Panc1 (cell line): ENCODE results near the gene AGBL1. TPM values are rescaled to one million over a fixed set of nuclear protein-coding genes. Genes with fewer than 3 reads are reported as not detected.

Experiments
- ATAC-seq: fragments of 200-7000 bp; cut with Tn5 transposase; 2 replicates; pipeline ENCODE4 v1.9.1; 2020; ENCODE audit warnings: mild to moderate bottlenecking, moderate library complexity
- BruUV-seq: library from RNA; stranded (reverse); fragments of 400-500 nt; replicated peaks from 2 replicates; lab custom pipeline; 2021; lab: Mats Ljungman, UMichigan
- CTCF ChIA-PET: fragments of 300-600 bp; sonication (Branson Sonifier 250); formaldehyde crosslinking; loops from one replicate; lab custom pipeline; 2022; ENCODE audit warnings: antibody characterized with exemption; lab: Charles Lee
- POLR2A ChIA-PET: fragments of 300-600 bp; sonication (Branson Sonifier 250); formaldehyde crosslinking; loops from one replicate; lab custom pipeline; 2022; ENCODE audit warnings: antibody characterized with exemption; lab: Charles Lee
- DNase-seq: peaks from one replicate; pipeline ENCODE4 v3.0.0-alpha.2; 2010; ENCODE audit warnings: low read depth, low spot score
- H3K27ac ChIP-seq: 2 replicates; pipeline ENCODE4 v1.5.1; 2011; ENCODE audit warnings: mild to moderate bottlenecking, low read length, inconsistent platforms
- H3K27me3 ChIP-seq: fragments of 200-500 bp; sonication (Bioruptor generic); 2 replicates; pipeline ENCODE4 v1.6.0; 2014; ENCODE audit warnings: low read length, inconsistent platforms; ENCODE audit not compliant: control insufficient read depth, insufficient read depth
- H3K36me3 ChIP-seq: fragments of 200-500 bp; sonication (Bioruptor generic); 2 replicates; pipeline ENCODE4 v1.5.1; 2014; ENCODE audit warnings: inconsistent platforms, mild to moderate bottlenecking, low read length, moderate library complexity; ENCODE audit not compliant: control insufficient read depth, insufficient read depth
- H3K4me1 ChIP-seq: 2 replicates; pipeline ENCODE4 v1.5.1; 2011; ENCODE audit warnings: inconsistent platforms, mild to moderate bottlenecking, low read length, moderate library complexity; ENCODE audit not compliant: control insufficient read depth, insufficient read depth
- H3K4me3 ChIP-seq, 2 experiments: 2 replicates each; pipeline ENCODE4 v1.5.1; 2011 to 2012; ENCODE audit warnings: low read depth in 2 of 2, low read length in 2 of 2, mild to moderate bottlenecking in 2 of 2, inconsistent platforms in 1 of 2, moderate library complexity in 1 of 2
- H3K9me3 ChIP-seq: fragments of 200-500 bp; sonication (Bioruptor generic); 2 replicates; pipeline ENCODE4 v1.5.1; 2014; ENCODE audit warnings: low read depth, mild to moderate bottlenecking, inconsistent platforms, low read length, moderate library complexity; ENCODE audit not compliant: control insufficient read depth, insufficient read depth
- POLR2AphosphoS5 ChIP-seq: IDR thresholded peaks from 2 replicates; pipeline ENCODE4 v1.6.1; 2012; ENCODE audit warnings: mild to moderate bottlenecking, low read depth, low read length, moderate library complexity
- SIN3A ChIP-seq: IDR thresholded peaks from 2 replicates; pipeline ENCODE4 v1.6.1; 2012; ENCODE audit warnings: low read depth, mild to moderate bottlenecking, low read length, moderate library complexity, borderline replicate concordance; ENCODE audit not compliant: insufficient read depth
- TCF7L2 ChIP-seq: IDR thresholded peaks from 2 replicates; pipeline ENCODE4 v1.6.1; 2011; ENCODE audit warnings: mild to moderate bottlenecking, low read depth, low read length, inconsistent platforms
- in situ Hi-C: cut with HindIII; loops from 2 replicates; pipeline ENCODE4 v1.10.0; 2016; ENCODE audit warnings: low sequenced_read_pairs, low pct_unique_long_range_greater_than_20kb
- intact Hi-C: fragments of 100-400 bp; cut with micrococcal nuclease; formaldehyde crosslinking; loops from one replicate; pipeline ENCODE4 v1.10.0; 2022; ENCODE audit not compliant: unreplicated experiment
- total RNA-seq: library from RNA; stranded (reverse); gene quantifications from one replicate; pipeline ENCODE4 v1.2.1, GENCODE V29; 2021; ENCODE audit not compliant: unreplicated experiment
- TF ChIP-seq, protein P1 (sequence below): fragments of 450-650 bp; IDR thresholded peaks from 2 replicates; pipeline ENCODE4 v1.5.1; 2017; ENCODE audit warnings: mild to moderate bottlenecking
- TF ChIP-seq, protein P2 (sequence below), 2 experiments: IDR thresholded peaks; 2 replicates each; pipeline ENCODE4 v1.6.1; 2011 to 2012; ENCODE audit warnings: low read depth in 2 of 2, control low read depth in 1 of 2, low read length in 1 of 2, mild to moderate bottlenecking in 1 of 2, moderate library complexity in 1 of 2; ENCODE audit not compliant: insufficient read depth in 1 of 2

AGBL1 gene
- total RNA-seq, 1 experiment from 2014 or later, result not detected

DNA sequence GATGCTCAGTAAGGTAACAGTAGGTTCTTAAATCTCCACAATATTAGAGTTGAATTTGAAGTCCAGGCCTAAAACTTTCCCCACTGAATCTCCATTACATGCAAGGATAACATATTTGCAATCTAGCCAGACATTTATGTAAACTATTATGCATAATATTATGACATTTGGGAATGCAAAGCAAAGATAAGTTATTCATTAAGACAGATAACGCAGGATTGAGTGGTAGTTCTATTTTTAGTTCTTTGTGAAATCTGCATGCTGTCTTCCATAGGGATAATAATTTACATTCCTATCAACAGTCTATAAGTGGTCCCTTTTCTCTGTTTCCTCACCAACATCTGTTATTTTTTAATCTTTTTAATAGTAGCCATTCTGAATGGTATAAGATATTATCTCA is 333.5 kb downstream of the AGBL1 start:
- ATAC-seq (no peak), DNase-seq (no peak)
- H3K4me3 ChIP-seq, result no peak overlapping the region
- in situ Hi-C loops (no loop called here), intact Hi-C loops (no loop called here)
- H3K4me1 ChIP-seq, result no peaks in the 10 kb centered on the region
- H3K27ac ChIP-seq, result no peak overlapping the region
- no peaks in the 10 kb centered on the region for H3K9me3 ChIP-seq
- no peaks in the 10 kb centered on the region for H3K27me3 ChIP-seq
- BruUV-seq, result no TSS peak
- no peaks in the 10 kb centered on the region for H3K36me3 ChIP-seq
- CTCF ChIA-PET, result no interaction called here
- POLR2A ChIA-PET, result no interaction called here
- no peak for TF ChIP-seq TCF7L2
- TF ChIP-seq POLR2AphosphoS5, result no peak
- no peak for TF ChIP-seq SIN3A
- TF ChIP-seq, protein P1, sequence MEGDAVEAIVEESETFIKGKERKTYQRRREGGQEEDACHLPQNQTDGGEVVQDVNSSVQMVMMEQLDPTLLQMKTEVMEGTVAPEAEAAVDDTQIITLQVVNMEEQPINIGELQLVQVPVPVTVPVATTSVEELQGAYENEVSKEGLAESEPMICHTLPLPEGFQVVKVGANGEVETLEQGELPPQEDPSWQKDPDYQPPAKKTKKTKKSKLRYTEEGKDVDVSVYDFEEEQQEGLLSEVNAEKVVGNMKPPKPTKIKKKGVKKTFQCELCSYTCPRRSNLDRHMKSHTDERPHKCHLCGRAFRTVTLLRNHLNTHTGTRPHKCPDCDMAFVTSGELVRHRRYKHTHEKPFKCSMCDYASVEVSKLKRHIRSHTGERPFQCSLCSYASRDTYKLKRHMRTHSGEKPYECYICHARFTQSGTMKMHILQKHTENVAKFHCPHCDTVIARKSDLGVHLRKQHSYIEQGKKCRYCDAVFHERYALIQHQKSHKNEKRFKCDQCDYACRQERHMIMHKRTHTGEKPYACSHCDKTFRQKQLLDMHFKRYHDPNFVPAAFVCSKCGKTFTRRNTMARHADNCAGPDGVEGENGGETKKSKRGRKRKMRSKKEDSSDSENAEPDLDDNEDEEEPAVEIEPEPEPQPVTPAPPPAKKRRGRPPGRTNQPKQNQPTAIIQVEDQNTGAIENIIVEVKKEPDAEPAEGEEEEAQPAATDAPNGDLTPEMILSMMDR, result no peak
- TF ChIP-seq, protein P2, sequence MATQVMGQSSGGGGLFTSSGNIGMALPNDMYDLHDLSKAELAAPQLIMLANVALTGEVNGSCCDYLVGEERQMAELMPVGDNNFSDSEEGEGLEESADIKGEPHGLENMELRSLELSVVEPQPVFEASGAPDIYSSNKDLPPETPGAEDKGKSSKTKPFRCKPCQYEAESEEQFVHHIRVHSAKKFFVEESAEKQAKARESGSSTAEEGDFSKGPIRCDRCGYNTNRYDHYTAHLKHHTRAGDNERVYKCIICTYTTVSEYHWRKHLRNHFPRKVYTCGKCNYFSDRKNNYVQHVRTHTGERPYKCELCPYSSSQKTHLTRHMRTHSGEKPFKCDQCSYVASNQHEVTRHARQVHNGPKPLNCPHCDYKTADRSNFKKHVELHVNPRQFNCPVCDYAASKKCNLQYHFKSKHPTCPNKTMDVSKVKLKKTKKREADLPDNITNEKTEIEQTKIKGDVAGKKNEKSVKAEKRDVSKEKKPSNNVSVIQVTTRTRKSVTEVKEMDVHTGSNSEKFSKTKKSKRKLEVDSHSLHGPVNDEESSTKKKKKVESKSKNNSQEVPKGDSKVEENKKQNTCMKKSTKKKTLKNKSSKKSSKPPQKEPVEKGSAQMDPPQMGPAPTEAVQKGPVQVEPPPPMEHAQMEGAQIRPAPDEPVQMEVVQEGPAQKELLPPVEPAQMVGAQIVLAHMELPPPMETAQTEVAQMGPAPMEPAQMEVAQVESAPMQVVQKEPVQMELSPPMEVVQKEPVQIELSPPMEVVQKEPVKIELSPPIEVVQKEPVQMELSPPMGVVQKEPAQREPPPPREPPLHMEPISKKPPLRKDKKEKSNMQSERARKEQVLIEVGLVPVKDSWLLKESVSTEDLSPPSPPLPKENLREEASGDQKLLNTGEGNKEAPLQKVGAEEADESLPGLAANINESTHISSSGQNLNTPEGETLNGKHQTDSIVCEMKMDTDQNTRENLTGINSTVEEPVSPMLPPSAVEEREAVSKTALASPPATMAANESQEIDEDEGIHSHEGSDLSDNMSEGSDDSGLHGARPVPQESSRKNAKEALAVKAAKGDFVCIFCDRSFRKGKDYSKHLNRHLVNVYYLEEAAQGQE (IDR thresholded peaks at IDR 0.05; ENCODE audit: insufficient read depth in 1 of 2, low read depth in 2 of 2, low read length in 1 of 2), result no peak

DNA sequence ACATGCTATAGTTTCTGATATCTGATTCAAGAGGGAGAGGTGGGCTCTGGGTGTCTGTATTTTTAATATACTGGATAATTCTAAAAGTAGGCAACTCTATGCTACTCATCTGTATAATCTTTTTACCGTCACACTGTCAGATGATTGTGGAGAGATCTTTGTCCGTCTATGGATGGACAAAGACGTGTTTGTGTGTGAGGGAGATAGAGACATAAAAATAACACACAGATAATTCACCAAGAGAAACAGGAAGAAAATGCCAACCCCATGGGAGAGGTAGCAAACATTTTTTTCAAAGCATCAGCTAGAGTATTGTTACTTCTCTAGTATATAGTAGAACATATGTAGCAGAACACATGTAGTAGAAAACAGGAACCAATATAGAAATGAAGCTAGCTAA is 346.1 kb downstream of the AGBL1 start:
- Histone ChIP-seq H3K27ac (no peak overlapping the region), H3K4me3 (no peak overlapping the region), H3K36me3 (no peaks in the 10 kb centered on the region), H3K27me3 (no peaks in the 10 kb centered on the region), H3K9me3 (no peaks in the 10 kb centered on the region), H3K4me1 (no peaks in the 10 kb centered on the region)
- TF ChIP-seq TCF7L2 (no peak), POLR2AphosphoS5 (no peak), SIN3A (no peak)
- TF ChIP-seq, protein P2 (IDR thresholded peaks at IDR 0.05; ENCODE audit: insufficient read depth in 1 of 2, low read depth in 2 of 2, low read length in 1 of 2), result no peak
- TF ChIP-seq, protein P1, result no peak
- ChIA-PET CTCF (no interaction called here), POLR2A (no interaction called here)
- intact Hi-C loops (no loop called here), in situ Hi-C loops (no loop called here)
- ATAC-seq (no peak), DNase-seq (no peak)
- BruUV-seq, result no TSS peak
